Thyroid gland (tissue), 4 donors: Measurements from ENCODE around the gene DNAH8. TPM values are rescaled to one million over a fixed set of nuclear protein-coding genes. Genes with fewer than 3 reads are reported as not detected.

Source experiments
- DNase-seq, 2 donors: peaks; one replicate each; pipeline ENCODE4 v3.0.0-alpha.2; 2019
- H3K27ac ChIP-seq, 3 donors: fragments of 200-600 bp; sonication (generic); 1 replicate in 2 of 3; 2 replicates in 1 of 3; pipeline ENCODE4 v1.5.1; 2016 to 2019; ENCODE audit warnings: mild to moderate bottlenecking in 1 of 3, moderate library complexity in 1 of 3
- H3K27me3 ChIP-seq: fragments of 200-600 bp; sonication (generic); one replicate; pipeline ENCODE4 v1.5.1; 2019
- H3K36me3 ChIP-seq, 2 donors: fragments of 200-600 bp; sonication (generic); one replicate each; pipeline ENCODE4 v1.5.1; 2016 to 2019
- H3K4me1 ChIP-seq, 2 donors: fragments of 200-600 bp; sonication (generic); one replicate each; pipeline ENCODE4 v1.5.1; 2017 to 2019
- H3K4me3 ChIP-seq, 3 donors: fragments of 200-600 bp; sonication (generic); replicated peaks in 1 of 3; 1 replicate in 2 of 3; 2 replicates in 1 of 3; pipeline ENCODE4 v1.5.1; 2016; ENCODE audit warnings: mild to moderate bottlenecking in 1 of 3
- H3K9me3 ChIP-seq: fragments of 200-600 bp; sonication (generic); one replicate; pipeline ENCODE4 v1.5.1; 2017
- POLR2A ChIP-seq, 2 donors: fragments of 450-650 bp; IDR thresholded peaks; one replicate each; pipeline ENCODE4 v1.6.1; 2017; ENCODE audit warnings: antibody characterized with exemption in 2 of 2, mild to moderate bottlenecking in 2 of 2, moderate library complexity in 1 of 2
- WGBS, 2 donors: methylation state at CpG; one replicate each; pipeline ENCODE4 v1.1.5; 2017; 5-methylcytosine and 5-hydroxymethylcytosine counted together
- intact Hi-C: fragments of 100-400 bp; cut with DNase I; formaldehyde crosslinking; loops from one replicate; pipeline ENCODE4 v1.15.1; 2023
- total RNA-seq, 4 donors: library from RNA; depleted of rRNA; stranded (reverse); fragments of >200 nt; gene quantifications; one replicate each; pipeline ENCODE4 v1.2.3, GENCODE V29; 2016
- TF ChIP-seq, protein P1 (sequence below), 6 experiments: fragments of 200-600 bp in 3 of 6; fragments of 450-650 bp in 3 of 6; sonication (generic) in 3 of 6; IDR thresholded peaks; one replicate each; pipeline ENCODE4 v1.5.1; 2016 to 2019; ENCODE audit warnings: antibody characterized with exemption in 6 of 6, mild to moderate bottlenecking in 2 of 6, inconsistent platforms in 1 of 6, moderate library complexity in 1 of 6

DNAH8 gene
- total RNA-seq, 4 donors from 2014 or later, result 0.04 to 4.8 (median 0.12) TPM

DNA sequence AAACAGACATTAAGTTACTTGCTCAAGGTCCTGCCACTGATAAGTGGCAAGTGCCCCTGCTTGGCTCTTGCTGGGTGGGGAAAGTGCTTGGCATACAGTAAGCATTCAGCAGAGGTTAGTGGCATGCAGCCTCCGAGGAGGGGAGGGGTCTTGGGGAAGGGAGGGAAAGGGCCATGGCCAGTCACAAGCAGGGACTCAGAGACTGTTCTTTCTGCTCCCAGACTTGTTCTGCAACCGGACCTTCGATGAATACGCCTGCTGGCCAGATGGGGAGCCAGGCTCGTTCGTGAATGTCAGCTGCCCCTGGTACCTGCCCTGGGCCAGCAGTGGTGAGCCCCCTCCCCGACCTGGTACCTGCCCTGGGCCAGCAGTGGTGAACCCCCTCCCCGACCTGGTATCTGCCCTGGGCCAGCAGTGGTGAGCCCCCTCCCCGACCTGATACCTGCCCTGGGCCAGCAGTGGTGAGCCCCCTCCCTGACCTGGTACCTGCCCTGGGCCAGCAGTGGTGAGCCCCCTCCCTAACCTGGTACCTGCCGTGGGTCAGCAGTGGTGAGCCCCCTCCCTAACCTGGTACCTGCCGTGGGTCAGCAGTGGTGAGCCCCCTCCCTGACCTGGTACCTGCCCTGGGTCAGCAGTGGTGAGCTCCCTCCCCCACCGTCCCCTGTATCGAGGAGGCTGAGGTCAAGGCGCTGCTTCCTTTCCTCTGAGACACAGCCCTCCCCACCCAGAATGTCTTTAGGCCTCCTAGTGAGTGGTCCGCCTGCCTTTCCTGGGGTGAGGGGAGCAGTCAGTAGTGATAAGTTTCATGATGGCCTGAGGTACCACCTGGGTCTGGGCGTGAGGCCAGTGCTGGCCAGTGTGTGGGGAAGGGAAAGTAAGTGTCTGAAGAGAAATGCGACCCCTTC, 342.4 kb downstream of the DNAH8 start:
- Histone ChIP-seq H3K27ac (no peak overlapping the region), H3K9me3 (no peaks in the 10 kb centered on the region), H3K4me3 (no peak overlapping the region), H3K36me3 (no peaks in the 10 kb centered on the region), H3K4me1 (peaks cover 0 to 13% of the 10 kb centered on the region in 2 donors), H3K27me3 (no peaks in the 10 kb centered on the region)
- no peak for DNase-seq
- no peak for TF ChIP-seq POLR2A (IDR thresholded peaks at IDR 0.05)
- TF ChIP-seq, protein P1, sequence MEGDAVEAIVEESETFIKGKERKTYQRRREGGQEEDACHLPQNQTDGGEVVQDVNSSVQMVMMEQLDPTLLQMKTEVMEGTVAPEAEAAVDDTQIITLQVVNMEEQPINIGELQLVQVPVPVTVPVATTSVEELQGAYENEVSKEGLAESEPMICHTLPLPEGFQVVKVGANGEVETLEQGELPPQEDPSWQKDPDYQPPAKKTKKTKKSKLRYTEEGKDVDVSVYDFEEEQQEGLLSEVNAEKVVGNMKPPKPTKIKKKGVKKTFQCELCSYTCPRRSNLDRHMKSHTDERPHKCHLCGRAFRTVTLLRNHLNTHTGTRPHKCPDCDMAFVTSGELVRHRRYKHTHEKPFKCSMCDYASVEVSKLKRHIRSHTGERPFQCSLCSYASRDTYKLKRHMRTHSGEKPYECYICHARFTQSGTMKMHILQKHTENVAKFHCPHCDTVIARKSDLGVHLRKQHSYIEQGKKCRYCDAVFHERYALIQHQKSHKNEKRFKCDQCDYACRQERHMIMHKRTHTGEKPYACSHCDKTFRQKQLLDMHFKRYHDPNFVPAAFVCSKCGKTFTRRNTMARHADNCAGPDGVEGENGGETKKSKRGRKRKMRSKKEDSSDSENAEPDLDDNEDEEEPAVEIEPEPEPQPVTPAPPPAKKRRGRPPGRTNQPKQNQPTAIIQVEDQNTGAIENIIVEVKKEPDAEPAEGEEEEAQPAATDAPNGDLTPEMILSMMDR (IDR thresholded peaks at IDR 0.05), result no peak
- 64 to 71% methylated on average over 9 to 10 of the region's 17 CpGs for WGBS, 2 donors
- intact Hi-C loops, result no loop called here

DNA sequence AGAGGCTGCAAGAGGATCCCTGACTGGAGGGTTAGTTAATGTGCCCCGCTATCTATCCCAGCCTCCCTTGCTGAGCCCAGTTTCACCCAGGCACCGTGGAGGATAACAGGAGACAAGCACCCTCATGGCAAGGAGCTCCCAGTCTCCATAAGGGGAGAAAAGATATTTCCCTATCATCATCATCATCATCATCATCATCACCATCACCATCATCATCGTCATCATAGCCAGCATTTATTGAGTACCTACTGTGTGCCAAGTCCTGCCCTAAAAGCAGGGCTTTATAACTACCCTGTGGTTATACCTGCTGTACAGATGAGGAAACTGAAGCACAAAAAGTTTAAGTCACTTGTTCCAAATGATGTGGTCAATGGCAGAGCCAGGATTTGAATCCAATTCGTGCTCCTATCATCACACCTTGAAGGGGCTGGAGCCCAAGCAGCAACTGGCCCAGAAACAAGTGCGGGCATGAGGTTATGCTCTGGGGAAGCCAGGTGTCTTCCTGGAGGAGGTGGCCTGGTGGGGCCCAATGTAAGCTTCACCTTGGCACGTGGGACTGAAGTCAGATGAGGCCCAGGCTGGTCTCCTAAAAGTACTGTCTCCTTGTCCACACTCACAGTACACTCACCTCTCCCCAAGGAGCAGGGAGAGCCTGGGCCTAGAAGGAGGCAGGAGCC, 343.5 kb downstream of the DNAH8 start:
- Histone ChIP-seq H3K4me3 (no peak overlapping the region), H3K4me1 (peaks cover 0 to 12% of the 10 kb centered on the region in 2 donors), H3K9me3 (no peaks in the 10 kb centered on the region), H3K27ac (no peak overlapping the region), H3K36me3 (no peaks in the 10 kb centered on the region), H3K27me3 (no peaks in the 10 kb centered on the region)
- TF ChIP-seq, protein P1 (IDR thresholded peaks at IDR 0.05), result no peak
- TF ChIP-seq POLR2A (IDR thresholded peaks at IDR 0.05), result no peak
- 80% methylated on average over 5 to 6 of the region's 6 CpGs for WGBS, 2 donors
- intact Hi-C loops, result no loop called here
- no peak for DNase-seq

DNA sequence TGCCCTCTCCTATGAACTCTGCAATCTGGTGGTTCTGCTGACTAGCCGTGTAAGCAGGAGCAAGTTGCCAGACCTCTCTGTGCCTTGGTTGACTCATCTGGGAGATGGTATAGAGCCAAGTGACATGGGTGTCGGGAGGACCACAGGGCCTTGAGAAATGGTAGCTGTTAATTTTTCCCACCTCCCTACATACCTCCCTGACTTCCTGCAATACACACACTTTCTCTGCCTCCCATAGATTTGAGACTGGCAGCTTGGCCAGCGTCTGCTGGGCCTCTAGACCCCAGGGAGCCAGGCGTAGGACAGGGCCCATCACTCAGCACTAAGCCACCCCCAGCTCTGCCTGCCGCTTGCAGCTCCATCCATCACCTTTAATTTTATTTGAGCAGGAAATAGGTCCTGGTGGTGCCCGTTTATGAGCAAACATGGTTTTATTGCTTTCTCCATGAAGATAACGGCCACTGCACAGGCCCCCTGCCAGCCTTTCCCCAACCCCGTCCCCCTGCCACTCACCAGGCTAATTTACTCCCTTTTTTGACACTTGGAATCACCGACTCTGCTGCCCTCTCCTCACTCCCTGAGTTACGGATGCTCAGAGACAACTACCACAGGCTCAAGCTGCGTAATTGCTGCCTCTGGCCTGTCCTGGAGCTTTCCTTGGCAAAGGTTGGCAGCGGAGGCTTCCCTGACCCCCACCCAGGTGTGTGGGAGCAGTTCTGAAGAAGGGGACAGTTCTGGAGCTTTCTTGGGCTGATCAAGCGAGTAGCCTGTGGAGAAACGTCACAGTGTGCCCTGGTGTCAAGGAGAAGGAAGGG, 344.6 kb downstream of the DNAH8 start:
- no peak overlapping the region for H3K27ac ChIP-seq
- no peak overlapping the region for H3K4me3 ChIP-seq
- intact Hi-C loops, result no loop called here
- H3K36me3 ChIP-seq, result no peaks in the 10 kb centered on the region
- DNase-seq, result no peak
- peaks cover 0 to 1% of the 10 kb centered on the region in 2 donors for H3K4me1 ChIP-seq
- H3K27me3 ChIP-seq, result no peaks in the 10 kb centered on the region
- no peaks in the 10 kb centered on the region for H3K9me3 ChIP-seq
- WGBS, 2 donors, result 77 to 82% methylated on average over 14 of the region's 14 CpGs
- TF ChIP-seq, protein P1 (IDR thresholded peaks at IDR 0.05), result no peak
- TF ChIP-seq POLR2A (IDR thresholded peaks at IDR 0.05), result no peak

DNA sequence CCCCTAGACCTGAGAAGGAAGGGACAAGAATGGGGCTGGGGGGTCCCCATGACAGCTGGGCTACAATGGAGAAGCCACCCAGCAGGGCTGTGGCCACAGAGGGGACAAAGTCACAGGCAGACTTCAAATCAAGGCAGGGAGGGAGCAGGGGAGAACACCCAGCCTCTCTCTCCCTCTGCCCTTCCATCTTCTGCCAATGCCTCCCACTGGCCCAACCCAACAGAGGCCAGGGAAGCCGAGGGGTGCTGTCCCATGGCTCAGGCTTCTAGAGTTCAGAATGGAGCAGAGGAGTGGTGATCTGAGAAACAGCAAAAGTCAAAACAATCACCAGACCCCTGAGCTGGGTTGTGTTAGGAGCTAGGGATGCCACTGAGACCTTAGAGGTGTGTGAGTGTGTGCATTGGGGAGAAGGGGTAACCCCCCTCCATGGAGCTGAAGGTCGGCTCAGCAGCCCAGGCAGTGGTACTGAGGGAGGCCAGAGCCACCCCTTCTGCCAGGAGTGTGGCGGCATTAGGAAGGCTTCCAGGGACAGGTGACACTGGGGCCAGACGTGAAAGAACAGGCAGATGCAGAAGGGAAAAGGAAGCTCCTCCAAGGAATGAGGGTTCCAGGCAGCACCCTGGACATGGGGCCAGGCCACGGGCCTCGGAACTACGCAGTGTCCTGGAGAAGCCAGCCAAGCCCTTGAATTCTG, 345.5 kb downstream of the DNAH8 start:
- no peaks in the 10 kb centered on the region for H3K9me3 ChIP-seq
- intact Hi-C loops, result no loop called here
- H3K36me3 ChIP-seq, result no peaks in the 10 kb centered on the region
- H3K27ac ChIP-seq, result no peak overlapping the region
- H3K4me1 ChIP-seq, result no peaks in the 10 kb centered on the region
- 81 to 90% methylated on average over 7 of the region's 7 CpGs for WGBS, 2 donors
- no peaks in the 10 kb centered on the region for H3K27me3 ChIP-seq
- TF ChIP-seq, protein P1 (IDR thresholded peaks at IDR 0.05), result no peak
- no peak for TF ChIP-seq POLR2A (IDR thresholded peaks at IDR 0.05)
- no peak overlapping the region for H3K4me3 ChIP-seq
- no peak for DNase-seq
